Uterus (tissue), 4 donors: ENCODE results near the gene RABEP2. TPM values are rescaled to one million over a fixed set of nuclear protein-coding genes. Genes with fewer than 3 reads are reported as not detected.
A peak's percentile ranks its signal among the peaks of the same experiment; 100 is the strongest.

ENCODE experiments used
- DNase-seq, 2 donors: peaks; one replicate each; pipeline ENCODE4 v3.0.0-alpha.2; 2019 to 2020
- H3K27ac ChIP-seq, 2 donors: fragments of 200-600 bp; sonication (generic); 1 replicate in 1 of 2; 2 replicates in 1 of 2; pipeline ENCODE4 v1.5.1; 2016 to 2018
- H3K27me3 ChIP-seq, 2 donors: fragments of 200-600 bp; sonication (generic); one replicate each; pipeline ENCODE4 v1.5.1; 2018 to 2019; ENCODE audit warnings: control low read depth in 1 of 2
- H3K36me3 ChIP-seq, 2 donors: fragments of 200-600 bp; sonication (generic); one replicate each; pipeline ENCODE4 v1.5.1; 2019; ENCODE audit warnings: control low read depth in 1 of 2
- H3K4me1 ChIP-seq, 2 donors: fragments of 200-600 bp; sonication (generic); one replicate each; pipeline ENCODE4 v1.5.1; 2018 to 2019; ENCODE audit warnings: control low read depth in 1 of 2
- H3K4me3 ChIP-seq, 2 donors: fragments of 200-600 bp; sonication (generic); 1 replicate in 1 of 2; 2 replicates in 1 of 2; pipeline ENCODE4 v1.5.1; 2018 to 2019; ENCODE audit warnings: mild to moderate bottlenecking in 1 of 2
- H3K9me3 ChIP-seq, 2 donors: fragments of 200-600 bp; sonication (generic); one replicate each; pipeline ENCODE4 v1.5.1; 2019; ENCODE audit warnings: control low read depth in 1 of 2
- CTCF ChIP-seq, 4 experiments: fragments of 200-600 bp in 2 of 4; fragments of 450-650 bp in 2 of 4; sonication (generic) in 2 of 4; IDR thresholded peaks; one replicate each; pipeline ENCODE4 v1.5.1; 2016 to 2019; ENCODE audit warnings: antibody characterized with exemption in 4 of 4, mild to moderate bottlenecking in 2 of 4, moderate library complexity in 1 of 4
- POLR2A ChIP-seq, 2 donors: fragments of 450-650 bp; IDR thresholded peaks; one replicate each; pipeline ENCODE4 v1.6.1; 2016; ENCODE audit warnings: antibody characterized with exemption in 2 of 2, mild to moderate bottlenecking in 1 of 2, moderate library complexity in 1 of 2
- intact Hi-C: fragments of 100-400 bp; cut with DNase I; formaldehyde crosslinking; loops from one replicate; pipeline ENCODE4 v1.15.1; 2023; ENCODE audit warnings: low total_unique reads
- total RNA-seq, 4 donors: library from RNA; depleted of rRNA in 3 of 4; stranded (reverse); fragments of >200 nt in 3 of 4; gene quantifications; one replicate each; pipeline versions ENCODE4 v1.1.0 to v1.2.4, GENCODE V29; 2014 to 2023
- donor health status: DM: yes; HTN: yes; CAD: no.

RABEP2 gene
- total RNA-seq, 4 donors from 2014 or later: 4.9 to 41.1 (median 9.3) TPM

- TF ChIP-seq POLR2A (IDR thresholded peaks at IDR 0.05): peak in 1 of 2 donors; percentile 30
- no peak for TF ChIP-seq CTCF (IDR thresholded peaks at IDR 0.05)
- no peaks in the 10 kb centered on the region for H3K36me3 ChIP-seq
- peak overlapping the region; percentile 89 to 91 for H3K27ac ChIP-seq
- H3K4me1 ChIP-seq: peaks cover 0 to 7% of the 10 kb centered on the region in 2 donors
- H3K27me3 ChIP-seq: no peaks in the 10 kb centered on the region
- DNase-seq: peak; percentile 73 to 77
- no peaks in the 10 kb centered on the region for H3K9me3 ChIP-seq
- intact Hi-C loops: loop anchor here (10.0 kb wide), 1 partner anchor 51 kb away; the partner anchor contains the start of gene ATP2A1
- H3K4me3 ChIP-seq: peak overlapping the region; percentile 83 to 92
Measured at GRCh38 chr16:28925386-28926228, 569 bp upstream of the RABEP2 start.

- Histone ChIP-seq H3K27me3 (no peaks in the 10 kb centered on the region), H3K27ac (peak overlapping the region; percentile 89 to 91), H3K4me3 (peak overlapping the region; percentile 83 to 92), H3K36me3 (no peaks in the 10 kb centered on the region), H3K4me1 (peaks cover 0 to 7% of the 10 kb centered on the region in 2 donors), H3K9me3 (no peaks in the 10 kb centered on the region)
- intact Hi-C loops: loop anchor here (10.0 kb wide), 1 partner anchor 50 kb away; the partner anchor contains the start of gene ATP2A1
- TF ChIP-seq CTCF (IDR thresholded peaks at IDR 0.05) (peak in 1 of 4 experiments; percentile 4), POLR2A (IDR thresholded peaks at IDR 0.05) (no peak)
- DNase-seq: no peak
Measured at GRCh38 chr16:28924399-28924761, 658 bp downstream of the RABEP2 start.

- DNase-seq: no peak
- no peaks in the 10 kb centered on the region for H3K27me3 ChIP-seq
- TF ChIP-seq POLR2A (IDR thresholded peaks at IDR 0.05): no peak
- TF ChIP-seq CTCF (IDR thresholded peaks at IDR 0.05): no peak
- intact Hi-C loops: loop anchor here (10.0 kb wide), 1 partner anchor 49 kb away; the partner anchor contains the start of gene ATP2A1
- H3K9me3 ChIP-seq: no peaks in the 10 kb centered on the region
- H3K27ac ChIP-seq: peak overlapping the region in 1 of 2 donors; percentile 91
- H3K4me3 ChIP-seq: no peak overlapping the region
- no peaks in the 10 kb centered on the region for H3K36me3 ChIP-seq
- peaks cover 0 to 7% of the 10 kb centered on the region in 2 donors for H3K4me1 ChIP-seq
Measured at GRCh38 chr16:28923652-28924398, 1.2 kb downstream of the RABEP2 start.

- peaks cover 0 to 7% of the 10 kb centered on the region in 2 donors for H3K4me1 ChIP-seq
- TF ChIP-seq CTCF (IDR thresholded peaks at IDR 0.05) (no peak), POLR2A (IDR thresholded peaks at IDR 0.05) (no peak)
- H3K27ac ChIP-seq: no peak overlapping the region
- intact Hi-C loops: loop anchor here (10.0 kb wide), 1 partner anchor 48 kb away; the partner anchor contains the start of gene ATP2A1
- no peaks in the 10 kb centered on the region for H3K27me3 ChIP-seq
- no peak for DNase-seq
- H3K9me3 ChIP-seq: no peaks in the 10 kb centered on the region
- no peak overlapping the region for H3K4me3 ChIP-seq
- H3K36me3 ChIP-seq: no peaks in the 10 kb centered on the region
Measured at GRCh38 chr16:28923231-28923587, 1.8 kb downstream of the RABEP2 start.
